GM23338 (cell line): ENCODE results near the gene RPP25. TPM values are rescaled to one million over a fixed set of nuclear protein-coding genes. Genes with fewer than 3 reads are reported as not detected.

ENCODE experiments used
- ATAC-seq: fragments of 200-7000 bp; cut with Tn5 transposase; 3 replicates; pipeline ENCODE4 v1.9.1; 2020
- DNase-seq: peaks from one replicate; pipeline ENCODE4 v3.0.0-alpha.2; 2015; ENCODE audit warnings: low spot score
- H2AFZ ChIP-seq: fragments of 200-600 bp; sonication (generic); 2 replicates; pipeline ENCODE4 v1.8.0; 2016; ENCODE audit warnings: antibody characterized with exemption, mild to moderate bottlenecking, moderate library complexity
- H3F3A ChIP-seq: fragments of 200-600 bp; sonication (generic); replicated peaks from 2 replicates; pipeline ENCODE4 v1.8.0; 2017; ENCODE audit warnings: antibody characterized with exemption, mixed run types, low read depth
- H3K27ac ChIP-seq: fragments of 200-600 bp; sonication (generic); 2 replicates; pipeline ENCODE4 v1.6.1; 2016; ENCODE audit warnings: low read depth
- H3K27me3 ChIP-seq: fragments of 200-600 bp; sonication (generic); 2 replicates; pipeline ENCODE4 v1.8.0; 2016; ENCODE audit warnings: mild to moderate bottlenecking, mixed run types, moderate library complexity; ENCODE audit not compliant: insufficient read depth
- H3K36me3 ChIP-seq: fragments of 200-600 bp; sonication (generic); 2 replicates; pipeline ENCODE4 v1.8.0; 2016; ENCODE audit warnings: mild to moderate bottlenecking; ENCODE audit not compliant: insufficient read depth
- H3K4me1 ChIP-seq: fragments of 200-600 bp; sonication (generic); 2 replicates; pipeline ENCODE4 v1.8.0; 2016; ENCODE audit warnings: mild to moderate bottlenecking, moderate library complexity; ENCODE audit not compliant: insufficient read depth
- H3K4me2 ChIP-seq: fragments of 200-600 bp; sonication (generic); 2 replicates; pipeline ENCODE4 v1.7.1; 2017; ENCODE audit warnings: mixed run types
- H3K4me3 ChIP-seq: fragments of 200-600 bp; sonication (generic); 2 replicates; pipeline ENCODE4 v1.6.1; 2016; ENCODE audit warnings: mixed run types
- H3K79me2 ChIP-seq: fragments of 200-600 bp; sonication (generic); replicated peaks from 2 replicates; pipeline ENCODE4 v1.8.0; 2017; ENCODE audit warnings: mild to moderate bottlenecking; ENCODE audit not compliant: insufficient read depth
- H3K9me2 ChIP-seq: fragments of 200-600 bp; sonication (generic); 2 replicates; pipeline ENCODE4 v1.8.0; 2017; ENCODE audit not compliant: insufficient read depth
- H4K20me1 ChIP-seq: fragments of 200-600 bp; sonication (generic); replicated peaks from 2 replicates; pipeline ENCODE4 v1.8.0; 2017; ENCODE audit warnings: mild to moderate bottlenecking; ENCODE audit not compliant: insufficient read depth
- H3K27ac Mint-ChIP-seq: 2 replicates; pipeline ENCODE4 v1.8.0; 2020; ENCODE audit warnings: inconsistent platforms, mild to moderate bottlenecking, moderate library complexity, mixed read lengths
- H3K27me3 Mint-ChIP-seq: 3 replicates; pipeline ENCODE4 v1.8.0; 2022; ENCODE audit warnings: low read depth, mild to moderate bottlenecking, moderate library complexity, mixed read lengths, inconsistent platforms; ENCODE audit not compliant: insufficient read depth, poor library complexity
- H3K36me3 Mint-ChIP-seq: 3 replicates; pipeline ENCODE4 v1.8.0; 2021; ENCODE audit warnings: low read depth, mild to moderate bottlenecking, inconsistent platforms, moderate library complexity, mixed read lengths
- H3K4me1 Mint-ChIP-seq: 3 replicates; pipeline ENCODE4 v1.8.0; 2020; ENCODE audit warnings: mild to moderate bottlenecking, inconsistent platforms, mixed read lengths
- H3K4me3 Mint-ChIP-seq: 3 replicates; pipeline ENCODE4 v1.8.0; 2021; ENCODE audit warnings: moderate library complexity, mild to moderate bottlenecking, inconsistent platforms, mixed read lengths
- H3K9me3 Mint-ChIP-seq: 3 replicates; pipeline ENCODE4 v1.8.0; 2020; ENCODE audit warnings: moderate library complexity, mild to moderate bottlenecking, inconsistent platforms, mixed read lengths
- CREB1 ChIP-seq: fragments of 250-450 bp; sonication (Bioruptor Pico); IDR thresholded peaks from 2 replicates; pipeline ENCODE4 v1.5.0; 2020; ENCODE audit warnings: low read depth, mild to moderate bottlenecking, moderate library complexity
- ETS1 ChIP-seq: IDR thresholded peaks from 2 replicates; pipeline ENCODE4 v1.6.1; 2016; ENCODE audit warnings: antibody characterized with exemption
- EZH2 ChIP-seq: fragments of 200-600 bp; sonication (generic); IDR thresholded peaks from one replicate; pipeline ENCODE4 v1.8.0; 2017; ENCODE audit warnings: antibody characterized with exemption, mild to moderate bottlenecking, low read depth; ENCODE audit not compliant: unreplicated experiment
- JUNB ChIP-seq: IDR thresholded peaks from one replicate; pipeline ENCODE4 v1.6.1; 2016; ENCODE audit warnings: antibody characterized with exemption; ENCODE audit not compliant: unreplicated experiment
- NANOG ChIP-seq: IDR thresholded peaks from 2 replicates; pipeline ENCODE4 v1.6.1; 2016; ENCODE audit warnings: antibody characterized with exemption, borderline replicate concordance
- POLR2AphosphoS5 ChIP-seq: IDR thresholded peaks from 2 replicates; pipeline ENCODE4 v1.6.1; 2016; ENCODE audit warnings: antibody characterized with exemption, low read depth
- ZNF114 ChIP-seq: fragments of 250-450 bp; sonication (Bioruptor Pico); IDR thresholded peaks from 2 replicates; pipeline ENCODE4 v1.5.0; 2020; ENCODE audit warnings: mild to moderate bottlenecking, moderate library complexity
- ZNF462 ChIP-seq: fragments of 250-450 bp; sonication (Bioruptor Pico); IDR thresholded peaks from 2 replicates; pipeline ENCODE4 v1.5.0; 2020; ENCODE audit warnings: mild to moderate bottlenecking, moderate library complexity
- polyA plus RNA-seq: library from polyadenylated mRNA; unstranded; fragments of >200 nt; fragmentation: Nextera tagmentation; extraction: Ambion mirVana; gene quantifications from 2 replicates; pipeline ENCODE4 v1.2.1, GENCODE V29; 2016
- total RNA-seq: library from RNA; depleted of rRNA; stranded (reverse); fragments of >200 nt; shearing (Covaris generic); gene quantifications from 2 replicates; pipeline ENCODE4 v1.2.3, GENCODE V29; 2014
- TF ChIP-seq, protein P1 (sequence below): IDR thresholded peaks from one replicate; pipeline ENCODE4 v1.6.1; 2018; ENCODE audit warnings: antibody characterized with exemption; ENCODE audit not compliant: unreplicated experiment
- TF ChIP-seq, protein P2 (sequence below), 2 experiments: fragments of 200-600 bp in 1 of 2; sonication (generic) in 1 of 2; conservative IDR thresholded peaks; 2 replicates each; pipeline versions ENCODE4 v1.5.1 to v1.6.1; 2016 to 2017; ENCODE audit warnings: antibody characterized with exemption in 2 of 2, low read depth in 2 of 2, mild to moderate bottlenecking in 2 of 2, moderate library complexity in 1 of 2

RPP25 gene
- total and polyA plus RNA-seq, 2 experiments from 2014 or later: 14.8 to 18.8 TPM

GRCh38 chr15:74992619-74993018 lies 36.0 kb upstream of the RPP25 start:
- Histone ChIP-seq H3K36me3 (no peaks in the 10 kb centered on the region), H3K79me2 (peaks cover 6% of the 10 kb centered on the region), H3F3A (no peaks in the 10 kb centered on the region), H3K27me3 (peaks cover 5% of the 10 kb centered on the region; the same call in 1 of the 2 replicates), H4K20me1 (no peaks in the 10 kb centered on the region; the same call in 1 of the 2 replicates), H3K9me2 (no peaks in the 10 kb centered on the region), H3K27ac (no peak overlapping the region), H3K4me2 (no peak overlapping the region), H2AFZ (no peak overlapping the region), H3K4me3 (no peak overlapping the region), H3K4me1 (peaks cover 12% of the 10 kb centered on the region; the same call in 1 of the 2 replicates)
- peaks cover 4% of the 10 kb centered on the region; the same call in 2 of the 3 replicates for H3K36me3 Mint-ChIP-seq
- ATAC-seq (no peak), DNase-seq (no peak)
- H3K27ac Mint-ChIP-seq: no peak overlapping the region
- peaks cover 20% of the 10 kb centered on the region for H3K27me3 Mint-ChIP-seq
- H3K4me3 Mint-ChIP-seq: no peak overlapping the region
- H3K4me1 Mint-ChIP-seq: peaks cover 14% of the 10 kb centered on the region
- no peak for TF ChIP-seq POLR2AphosphoS5
- H3K9me3 Mint-ChIP-seq: no peaks in the 10 kb centered on the region

DNA sequence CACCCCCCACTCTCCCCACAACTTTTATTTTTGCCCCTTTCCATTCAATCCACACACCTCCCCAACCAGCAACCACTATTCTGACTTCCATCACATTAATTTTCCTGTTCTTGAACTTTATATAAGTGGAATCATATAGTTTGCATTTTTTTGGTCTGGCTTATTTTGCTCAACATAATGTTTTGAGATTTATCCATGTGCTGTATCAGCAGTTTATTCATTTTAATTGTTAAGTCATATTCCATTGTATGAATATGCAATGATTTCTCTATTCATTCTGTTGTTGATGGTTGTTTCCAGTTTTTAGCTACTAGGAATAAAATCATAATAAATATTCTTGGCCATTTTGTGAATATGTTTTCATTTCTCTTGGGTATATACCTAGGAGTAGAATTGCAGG lies 33.0 kb upstream of the RPP25 start:
- Histone ChIP-seq H3K36me3 (no peaks in the 10 kb centered on the region), H3K79me2 (no peaks in the 10 kb centered on the region), H4K20me1 (no peaks in the 10 kb centered on the region), H3K27ac (no peak overlapping the region), H3F3A (no peaks in the 10 kb centered on the region), H3K4me2 (no peak overlapping the region), H3K4me1 (0 out of 2 replicates have a peak, but pooled peaks cover under 1% of the 10 kb centered on the region), H3K27me3 (no peaks in the 10 kb centered on the region), H3K9me2 (no peaks in the 10 kb centered on the region), H3K4me3 (no peak overlapping the region), H2AFZ (no peak overlapping the region)
- peaks cover 12% of the 10 kb centered on the region for H3K27me3 Mint-ChIP-seq
- no peak overlapping the region for H3K4me3 Mint-ChIP-seq
- H3K27ac Mint-ChIP-seq: no peak overlapping the region
- H3K9me3 Mint-ChIP-seq: no peaks in the 10 kb centered on the region
- no peak for DNase-seq
- no peak for ATAC-seq
- no peaks in the 10 kb centered on the region for H3K36me3 Mint-ChIP-seq
- no peaks in the 10 kb centered on the region for H3K4me1 Mint-ChIP-seq
- TF ChIP-seq EZH2 (no peak), ZNF114 (no peak), ZNF462 (no peak), CREB1 (CRISPR knock-in tag) (no peak), JUNB (no peak), NANOG (no peak), ETS1 (no peak)
- TF ChIP-seq, protein P1, sequence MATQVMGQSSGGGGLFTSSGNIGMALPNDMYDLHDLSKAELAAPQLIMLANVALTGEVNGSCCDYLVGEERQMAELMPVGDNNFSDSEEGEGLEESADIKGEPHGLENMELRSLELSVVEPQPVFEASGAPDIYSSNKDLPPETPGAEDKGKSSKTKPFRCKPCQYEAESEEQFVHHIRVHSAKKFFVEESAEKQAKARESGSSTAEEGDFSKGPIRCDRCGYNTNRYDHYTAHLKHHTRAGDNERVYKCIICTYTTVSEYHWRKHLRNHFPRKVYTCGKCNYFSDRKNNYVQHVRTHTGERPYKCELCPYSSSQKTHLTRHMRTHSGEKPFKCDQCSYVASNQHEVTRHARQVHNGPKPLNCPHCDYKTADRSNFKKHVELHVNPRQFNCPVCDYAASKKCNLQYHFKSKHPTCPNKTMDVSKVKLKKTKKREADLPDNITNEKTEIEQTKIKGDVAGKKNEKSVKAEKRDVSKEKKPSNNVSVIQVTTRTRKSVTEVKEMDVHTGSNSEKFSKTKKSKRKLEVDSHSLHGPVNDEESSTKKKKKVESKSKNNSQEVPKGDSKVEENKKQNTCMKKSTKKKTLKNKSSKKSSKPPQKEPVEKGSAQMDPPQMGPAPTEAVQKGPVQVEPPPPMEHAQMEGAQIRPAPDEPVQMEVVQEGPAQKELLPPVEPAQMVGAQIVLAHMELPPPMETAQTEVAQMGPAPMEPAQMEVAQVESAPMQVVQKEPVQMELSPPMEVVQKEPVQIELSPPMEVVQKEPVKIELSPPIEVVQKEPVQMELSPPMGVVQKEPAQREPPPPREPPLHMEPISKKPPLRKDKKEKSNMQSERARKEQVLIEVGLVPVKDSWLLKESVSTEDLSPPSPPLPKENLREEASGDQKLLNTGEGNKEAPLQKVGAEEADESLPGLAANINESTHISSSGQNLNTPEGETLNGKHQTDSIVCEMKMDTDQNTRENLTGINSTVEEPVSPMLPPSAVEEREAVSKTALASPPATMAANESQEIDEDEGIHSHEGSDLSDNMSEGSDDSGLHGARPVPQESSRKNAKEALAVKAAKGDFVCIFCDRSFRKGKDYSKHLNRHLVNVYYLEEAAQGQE: no peak
- TF ChIP-seq, protein P2, sequence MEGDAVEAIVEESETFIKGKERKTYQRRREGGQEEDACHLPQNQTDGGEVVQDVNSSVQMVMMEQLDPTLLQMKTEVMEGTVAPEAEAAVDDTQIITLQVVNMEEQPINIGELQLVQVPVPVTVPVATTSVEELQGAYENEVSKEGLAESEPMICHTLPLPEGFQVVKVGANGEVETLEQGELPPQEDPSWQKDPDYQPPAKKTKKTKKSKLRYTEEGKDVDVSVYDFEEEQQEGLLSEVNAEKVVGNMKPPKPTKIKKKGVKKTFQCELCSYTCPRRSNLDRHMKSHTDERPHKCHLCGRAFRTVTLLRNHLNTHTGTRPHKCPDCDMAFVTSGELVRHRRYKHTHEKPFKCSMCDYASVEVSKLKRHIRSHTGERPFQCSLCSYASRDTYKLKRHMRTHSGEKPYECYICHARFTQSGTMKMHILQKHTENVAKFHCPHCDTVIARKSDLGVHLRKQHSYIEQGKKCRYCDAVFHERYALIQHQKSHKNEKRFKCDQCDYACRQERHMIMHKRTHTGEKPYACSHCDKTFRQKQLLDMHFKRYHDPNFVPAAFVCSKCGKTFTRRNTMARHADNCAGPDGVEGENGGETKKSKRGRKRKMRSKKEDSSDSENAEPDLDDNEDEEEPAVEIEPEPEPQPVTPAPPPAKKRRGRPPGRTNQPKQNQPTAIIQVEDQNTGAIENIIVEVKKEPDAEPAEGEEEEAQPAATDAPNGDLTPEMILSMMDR (conservative IDR thresholded peaks at IDR 0.05; ENCODE audit: low read depth in 2 of 2): no peak
